GM12865 (cell line): Measurements from ENCODE around the gene MDM1.

Source experiments
- DNase-seq: peaks from one replicate; pipeline ENCODE4 v3.0.0; 2010; ENCODE audit warnings: low read depth
- H3K4me3 ChIP-seq: 2 replicates; pipeline ENCODE4 v1.5.1; 2011; ENCODE audit warnings: mild to moderate bottlenecking, low read depth, low read length, control low read depth
- CTCF ChIP-seq: IDR thresholded peaks from 2 replicates; pipeline ENCODE4 v1.5.1; 2011; ENCODE audit warnings: low read length, control low read depth, low read depth, inconsistent platforms; ENCODE audit not compliant: insufficient read depth; ENCODE audit errors: missing control alignments

Gene MDM1

GRCh38 chr12:68374307-68374982 lies 42.3 kb upstream of the MDM1 start:
- TF ChIP-seq CTCF = no peak
- peak; percentile 96 for DNase-seq
- H3K4me3 ChIP-seq = peak overlapping the region; percentile 32

- DNase-seq = no peak
- no peak for TF ChIP-seq CTCF
- no peak overlapping the region for H3K4me3 ChIP-seq
Observed at GRCh38 chr12:68370667-68371066, 38.5 kb upstream of the MDM1 start.

GRCh38 chr12:68370006-68370590 lies 37.9 kb upstream of the MDM1 start:
- no peak for TF ChIP-seq CTCF
- no peak for DNase-seq
- H3K4me3 ChIP-seq = no peak overlapping the region

- no peak for TF ChIP-seq CTCF
- no peak for DNase-seq
- H3K4me3 ChIP-seq = no peak overlapping the region
Observed at GRCh38 chr12:68368327-68368726, 36.2 kb upstream of the MDM1 start.

GRCh38 chr12:68367903-68368302 lies 35.7 kb upstream of the MDM1 start:
- H3K4me3 ChIP-seq = no peak overlapping the region
- no peak for TF ChIP-seq CTCF
- peak; percentile 46 for DNase-seq

- H3K4me3 ChIP-seq = no peak overlapping the region
- no peak for TF ChIP-seq CTCF
- no peak for DNase-seq
Observed at GRCh38 chr12:68367116-68367515, 35.0 kb upstream of the MDM1 start.
